ENCODE results near the gene SLC22A7. TPM values are rescaled to one million over a fixed set of nuclear protein-coding genes. Genes with fewer than 3 reads are reported as not detected.

The SLC22A7 gene
- total RNA-seq, 1 donor from 2014 or later, result not detected

- no peaks in the 10 kb centered on the region for H3K9me3 Mint-ChIP-seq
- H3K4me3 Mint-ChIP-seq, result no peak overlapping the region
- DNase-seq, result no peak
- intact Hi-C loops (cut with micrococcal nuclease), result no loop called here
- H3K36me3 Mint-ChIP-seq (ENCODE audit: low read depth), result no peaks in the 10 kb centered on the region
- POLR2A ChIA-PET, result interaction anchor here (0.5 to 0.9 kb wide), 2 partner anchors 22 to 47 kb away, joined by 3 to 8 read pairs; no protein-coding TSS in a partner anchor
- peaks cover 4% of the 10 kb centered on the region for H3K4me1 Mint-ChIP-seq
- peaks cover 2% of the 10 kb centered on the region for H3K27me3 Mint-ChIP-seq
- CTCF ChIA-PET, result no interaction called here
- TF ChIP-seq, protein P1, sequence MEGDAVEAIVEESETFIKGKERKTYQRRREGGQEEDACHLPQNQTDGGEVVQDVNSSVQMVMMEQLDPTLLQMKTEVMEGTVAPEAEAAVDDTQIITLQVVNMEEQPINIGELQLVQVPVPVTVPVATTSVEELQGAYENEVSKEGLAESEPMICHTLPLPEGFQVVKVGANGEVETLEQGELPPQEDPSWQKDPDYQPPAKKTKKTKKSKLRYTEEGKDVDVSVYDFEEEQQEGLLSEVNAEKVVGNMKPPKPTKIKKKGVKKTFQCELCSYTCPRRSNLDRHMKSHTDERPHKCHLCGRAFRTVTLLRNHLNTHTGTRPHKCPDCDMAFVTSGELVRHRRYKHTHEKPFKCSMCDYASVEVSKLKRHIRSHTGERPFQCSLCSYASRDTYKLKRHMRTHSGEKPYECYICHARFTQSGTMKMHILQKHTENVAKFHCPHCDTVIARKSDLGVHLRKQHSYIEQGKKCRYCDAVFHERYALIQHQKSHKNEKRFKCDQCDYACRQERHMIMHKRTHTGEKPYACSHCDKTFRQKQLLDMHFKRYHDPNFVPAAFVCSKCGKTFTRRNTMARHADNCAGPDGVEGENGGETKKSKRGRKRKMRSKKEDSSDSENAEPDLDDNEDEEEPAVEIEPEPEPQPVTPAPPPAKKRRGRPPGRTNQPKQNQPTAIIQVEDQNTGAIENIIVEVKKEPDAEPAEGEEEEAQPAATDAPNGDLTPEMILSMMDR (IDR thresholded peaks at IDR 0.05), result no peak
- ATAC-seq (ENCODE audit: low read depth), result no peak
- H3K27ac Mint-ChIP-seq, result no peak overlapping the region
Observed at GRCh38 chr6:43295456-43295855, 2.6 kb upstream of the SLC22A7 start.

DNA sequence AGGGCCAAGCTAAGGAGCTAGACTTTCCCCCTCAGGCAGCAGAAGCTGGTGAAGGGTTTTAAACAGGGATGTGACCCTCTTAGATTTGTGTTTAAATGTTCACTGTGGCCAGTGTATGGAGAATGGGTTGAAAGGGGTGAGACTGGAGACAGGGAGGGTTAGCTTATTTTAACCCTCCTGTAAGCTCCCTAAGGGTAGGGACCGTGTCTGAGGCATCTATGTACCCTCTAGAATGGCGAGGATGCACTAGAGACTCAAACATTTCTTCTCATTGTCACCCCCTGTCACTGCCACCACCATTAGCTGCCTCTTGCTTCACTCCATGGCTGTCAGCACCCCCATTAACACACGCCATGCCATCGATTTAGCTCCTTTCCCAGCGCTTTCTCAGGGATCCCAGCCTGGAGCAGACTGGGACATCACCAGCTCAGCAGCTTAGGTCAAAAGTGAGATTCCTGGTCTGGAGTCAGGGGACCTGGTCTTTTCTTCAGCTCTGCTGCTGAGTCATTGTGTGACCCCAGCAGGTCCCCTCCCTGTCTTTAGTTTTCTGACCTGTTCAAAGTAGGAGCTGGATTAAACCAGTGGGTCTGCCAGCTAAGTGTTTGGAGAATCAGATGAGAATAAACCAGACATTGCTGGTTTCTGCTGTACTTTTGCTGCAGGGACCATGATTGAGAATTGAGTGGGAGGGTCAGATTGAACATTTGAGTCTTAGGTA is 1.1 kb upstream of the SLC22A7 start:
- Mint-ChIP-seq H3K27ac (no peak overlapping the region), H3K4me1 (peaks cover 4% of the 10 kb centered on the region), H3K36me3 (ENCODE audit: low read depth) (no peaks in the 10 kb centered on the region), H3K27me3 (peaks cover 2% of the 10 kb centered on the region), H3K4me3 (no peak overlapping the region), H3K9me3 (no peaks in the 10 kb centered on the region)
- ChIA-PET POLR2A (interaction anchor here (1.2 kb wide), 1 partner anchor 12 kb away, joined by 5 read pairs; the partner anchor contains the start of gene CRIP3), CTCF (interaction anchor here (1.2 to 2.5 kb wide), 3 partner anchors 11 to 101 kb away, joined by 4 to 13 read pairs (median 4); partner anchors contain the start of gene CRIP3)
- intact Hi-C loops (cut with micrococcal nuclease), result no loop called here
- TF ChIP-seq, protein P1 (IDR thresholded peaks at IDR 0.05), result no peak
- DNase-seq, result no peak
- ATAC-seq (ENCODE audit: low read depth), result no peak

DNA sequence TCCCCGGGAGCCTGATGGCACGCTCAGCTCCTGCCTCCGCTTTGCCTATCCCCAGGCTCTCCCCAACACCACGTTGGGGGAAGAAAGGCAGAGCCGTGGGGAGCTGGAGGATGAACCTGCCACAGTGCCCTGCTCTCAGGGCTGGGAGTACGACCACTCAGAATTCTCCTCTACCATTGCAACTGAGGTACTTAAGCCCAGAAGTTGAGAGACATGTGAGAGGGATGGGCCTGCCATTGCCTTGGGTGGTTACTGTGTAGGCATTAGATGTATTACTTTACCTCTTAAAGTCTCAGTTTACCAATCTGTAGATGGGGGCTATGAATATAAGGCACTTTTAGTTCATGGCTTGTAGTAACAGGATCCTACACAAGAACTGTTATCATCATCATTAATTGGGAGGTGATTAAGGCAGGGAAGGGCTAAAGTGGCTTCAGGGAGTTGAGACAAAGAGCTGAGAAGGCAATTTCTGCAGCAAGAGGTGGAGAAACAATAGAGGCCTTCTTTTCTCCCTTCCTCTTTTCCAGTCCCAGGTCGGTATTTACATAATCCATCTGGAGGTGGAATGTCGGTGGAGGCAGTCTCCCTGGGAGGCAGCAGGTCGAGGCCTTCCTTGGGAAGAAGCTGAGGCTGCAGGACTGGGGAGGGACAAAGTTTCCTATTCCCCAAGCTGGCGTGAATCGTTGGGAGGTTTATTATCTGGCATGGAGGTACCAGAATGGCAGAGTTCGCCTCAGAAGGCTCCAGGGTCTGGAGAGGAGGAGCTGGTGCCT is 691 bp downstream of the SLC22A7 start:
- H3K9me3 Mint-ChIP-seq, result no peaks in the 10 kb centered on the region
- DNase-seq, result no peak
- no peak overlapping the region for H3K27ac Mint-ChIP-seq
- CTCF ChIA-PET, result interaction anchor here (1.7 to 2.5 kb wide), 3 partner anchors 9 to 99 kb away, joined by 4 to 13 read pairs (median 8); partner anchors contain the start of gene CRIP3
- peaks cover 2% of the 10 kb centered on the region for H3K27me3 Mint-ChIP-seq
- peaks cover 4% of the 10 kb centered on the region for H3K4me1 Mint-ChIP-seq
- H3K36me3 Mint-ChIP-seq (ENCODE audit: low read depth), result no peaks in the 10 kb centered on the region
- ATAC-seq (ENCODE audit: low read depth), result no peak
- TF ChIP-seq, protein P1 (IDR thresholded peaks at IDR 0.05), result no peak
- intact Hi-C loops (cut with micrococcal nuclease), result no loop called here
- POLR2A ChIA-PET, result interaction anchor here (0.5 to 1.3 kb wide), 2 partner anchors 24 to 51 kb away, joined by 3 to 4 read pairs; no protein-coding TSS in a partner anchor
- H3K4me3 Mint-ChIP-seq, result no peak overlapping the region

DNA sequence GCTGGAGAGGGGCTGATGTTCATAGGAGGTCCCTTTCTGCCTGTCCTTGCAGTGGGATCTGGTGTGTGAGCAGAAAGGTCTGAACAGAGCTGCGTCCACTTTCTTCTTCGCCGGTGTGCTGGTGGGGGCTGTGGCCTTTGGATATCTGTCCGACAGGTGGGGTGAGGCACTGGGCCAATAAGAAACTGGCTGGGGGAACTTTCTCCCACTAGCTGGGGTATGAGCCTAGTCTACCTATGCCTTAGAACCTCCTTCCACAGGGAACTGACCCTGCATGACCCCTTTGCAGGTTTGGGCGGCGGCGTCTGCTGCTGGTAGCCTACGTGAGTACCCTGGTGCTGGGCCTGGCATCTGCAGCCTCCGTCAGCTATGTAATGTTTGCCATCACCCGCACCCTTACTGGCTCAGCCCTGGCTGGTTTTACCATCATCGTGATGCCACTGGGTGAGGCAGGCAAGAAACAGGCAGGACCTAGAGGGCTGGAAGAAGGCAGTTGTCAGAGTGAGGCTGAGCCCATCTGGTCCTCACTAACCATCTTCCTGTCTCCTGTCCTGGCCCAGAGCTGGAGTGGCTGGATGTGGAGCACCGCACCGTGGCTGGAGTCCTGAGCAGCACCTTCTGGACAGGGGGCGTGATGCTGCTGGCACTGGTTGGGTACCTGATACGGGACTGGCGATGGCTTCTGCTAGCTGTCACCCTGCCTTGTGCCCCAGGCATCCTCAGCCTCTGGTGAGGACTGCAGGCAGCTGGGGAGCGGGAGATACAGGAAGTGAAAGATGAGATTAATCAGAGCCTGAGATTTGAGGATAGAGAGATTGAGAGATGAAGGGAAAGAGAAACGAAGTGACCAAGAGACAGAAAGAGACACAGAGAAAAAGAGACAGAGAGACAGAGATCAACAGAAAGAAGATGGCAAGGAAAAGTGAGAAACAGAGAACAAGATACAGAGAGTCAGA is 1.6 kb downstream of the SLC22A7 start:
- CTCF ChIA-PET, result interaction anchor here (1.7 kb wide), 1 partner anchor 9 kb away, joined by 8 read pairs; the partner anchor contains the start of gene CRIP3
- Mint-ChIP-seq H3K4me3 (no peak overlapping the region), H3K9me3 (no peaks in the 10 kb centered on the region), H3K27ac (no peak overlapping the region), H3K36me3 (ENCODE audit: low read depth) (no peaks in the 10 kb centered on the region), H3K4me1 (peaks cover 4% of the 10 kb centered on the region), H3K27me3 (peaks cover 2% of the 10 kb centered on the region)
- DNase-seq (no peak), ATAC-seq (ENCODE audit: low read depth) (no peak)
- intact Hi-C loops (cut with micrococcal nuclease), result no loop called here
- TF ChIP-seq, protein P1 (IDR thresholded peaks at IDR 0.05), result no peak
- POLR2A ChIA-PET, result interaction anchor here (0.5 to 1.3 kb wide), 3 partner anchors 23 to 50 kb away, joined by 3 to 7 read pairs (median 4); no protein-coding TSS in a partner anchor
